Stimulated activated CD8-positive, alpha-beta memory T cell treated with anti-CD3 and anti-CD28 coated beads, Interleukin-7, amount 100 ng/mL, for 24 hours (primary cell): ENCODE measurements around the gene PABPN1L.

Experiments
- DNase-seq: peaks from one replicate; pipeline ENCODE4 v3.0.0-alpha.2; 2020; ENCODE audit warnings: low read depth

The PABPN1L gene, protein sequence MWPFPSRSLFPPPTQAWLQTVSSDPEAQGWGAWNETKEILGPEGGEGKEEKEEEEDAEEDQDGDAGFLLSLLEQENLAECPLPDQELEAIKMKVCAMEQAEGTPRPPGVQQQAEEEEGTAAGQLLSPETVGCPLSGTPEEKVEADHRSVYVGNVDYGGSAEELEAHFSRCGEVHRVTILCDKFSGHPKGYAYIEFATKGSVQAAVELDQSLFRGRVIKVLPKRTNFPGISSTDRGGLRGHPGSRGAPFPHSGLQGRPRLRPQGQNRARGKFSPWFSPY

DNA sequence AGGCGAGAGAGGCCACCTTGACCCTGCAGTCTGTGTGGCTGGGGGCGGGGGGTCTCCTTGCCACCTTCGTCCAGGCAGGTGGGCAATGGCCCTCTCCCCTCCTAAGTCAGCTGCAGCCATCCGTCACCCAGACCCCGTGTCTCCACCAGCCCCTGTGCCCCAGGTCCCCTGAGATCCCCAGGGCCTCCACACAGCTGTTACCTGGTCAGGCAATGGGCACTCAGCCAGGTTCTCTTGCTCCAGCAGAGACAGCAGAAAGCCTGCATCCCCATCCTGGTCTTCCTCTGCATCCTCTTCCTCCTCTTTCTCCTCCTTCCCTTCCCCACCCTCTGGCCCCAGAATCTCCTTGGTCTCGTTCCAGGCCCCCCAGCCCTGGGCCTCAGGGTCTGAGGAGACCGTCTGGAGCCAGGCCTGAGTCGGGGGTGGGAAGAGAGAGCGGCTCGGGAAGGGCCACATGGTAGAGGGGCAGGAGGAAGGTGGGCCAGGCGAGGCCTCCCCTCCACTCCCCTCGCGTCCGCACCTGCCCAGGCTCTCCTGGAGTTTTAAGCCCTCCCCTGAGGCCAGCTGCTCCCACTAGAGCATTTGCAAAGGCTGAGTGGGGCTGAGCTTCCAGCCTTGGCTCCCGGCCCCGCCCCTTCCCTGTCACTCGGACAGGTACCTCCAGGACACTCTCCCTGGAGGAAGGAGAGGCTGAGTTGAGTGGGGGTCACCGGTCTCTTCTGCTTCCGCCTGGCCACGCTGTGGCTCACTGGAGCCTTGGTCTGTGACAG is at the start of gene PABPN1L:
Gene PABPN1L, minus strand, starts transcription at position 510 of the 770 bp plus-strand sequence. Its CDS starts 54 bp downstream, at position 456.
- DNase-seq: no peak

DNA sequence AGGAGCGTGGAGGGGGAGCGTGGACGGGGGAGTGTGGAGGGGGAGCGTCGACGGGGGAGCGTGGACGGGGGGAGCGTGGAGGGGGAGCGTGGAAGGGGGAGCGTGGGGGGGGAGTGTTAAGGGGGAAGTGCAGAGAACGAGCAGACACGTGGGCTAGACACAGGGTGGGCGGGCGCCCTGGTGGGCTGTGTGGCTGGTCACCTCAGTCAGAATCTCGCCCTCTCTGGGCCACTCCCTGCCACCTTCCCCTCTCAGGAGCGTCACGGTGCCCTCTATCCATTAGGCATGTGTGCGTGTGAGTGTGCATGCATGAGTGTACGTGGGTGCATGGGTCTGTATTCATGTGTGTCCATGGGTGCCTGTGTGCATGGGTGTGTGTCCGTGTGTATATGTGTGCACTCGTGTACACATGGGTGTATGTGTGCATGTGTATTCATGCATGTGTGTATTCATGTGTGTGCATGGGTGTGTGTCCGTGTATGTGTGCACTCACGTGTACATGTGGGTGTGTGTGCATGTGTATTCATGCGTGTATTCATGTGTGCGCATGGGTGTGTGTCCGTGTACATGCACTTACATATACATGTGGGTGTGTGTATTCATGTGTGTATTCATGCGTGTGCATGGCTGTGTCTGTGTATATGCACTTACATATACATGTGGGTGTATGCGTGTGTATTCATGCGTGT is 49.3 kb upstream of the PABPN1L start:
- DNase-seq: no peak

DNA sequence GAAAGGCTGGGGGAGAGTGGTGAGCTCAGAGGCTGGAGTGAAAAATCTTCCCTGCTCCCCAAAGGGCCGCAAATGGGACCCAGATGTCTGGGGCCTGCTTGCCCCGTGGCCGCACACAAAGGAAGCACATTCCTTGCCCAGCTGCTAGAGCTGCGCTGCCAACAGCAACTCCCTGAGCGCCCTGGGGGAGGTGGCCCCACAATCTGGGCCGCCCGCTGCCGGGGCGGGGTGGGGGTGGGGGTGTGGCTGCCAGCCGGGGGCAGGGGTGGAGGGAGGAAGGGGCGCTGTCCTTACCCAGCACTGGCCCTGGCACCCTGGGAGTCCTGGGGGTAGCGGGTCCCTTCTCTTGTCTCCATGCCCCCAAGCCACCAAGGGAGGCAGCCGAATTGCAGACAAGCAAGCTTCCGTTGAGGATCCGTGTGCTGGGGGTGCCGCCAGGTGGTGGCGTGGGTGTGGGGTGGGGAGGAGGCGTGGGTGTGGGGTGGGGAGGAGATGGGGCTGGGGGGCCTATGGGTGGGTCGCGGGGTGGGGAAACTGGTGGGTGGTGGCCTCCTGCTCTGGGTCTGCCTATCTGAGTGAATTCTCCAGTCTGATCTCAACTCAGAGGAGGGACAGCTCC is 48.4 kb upstream of the PABPN1L start:
- no peak for DNase-seq

DNA sequence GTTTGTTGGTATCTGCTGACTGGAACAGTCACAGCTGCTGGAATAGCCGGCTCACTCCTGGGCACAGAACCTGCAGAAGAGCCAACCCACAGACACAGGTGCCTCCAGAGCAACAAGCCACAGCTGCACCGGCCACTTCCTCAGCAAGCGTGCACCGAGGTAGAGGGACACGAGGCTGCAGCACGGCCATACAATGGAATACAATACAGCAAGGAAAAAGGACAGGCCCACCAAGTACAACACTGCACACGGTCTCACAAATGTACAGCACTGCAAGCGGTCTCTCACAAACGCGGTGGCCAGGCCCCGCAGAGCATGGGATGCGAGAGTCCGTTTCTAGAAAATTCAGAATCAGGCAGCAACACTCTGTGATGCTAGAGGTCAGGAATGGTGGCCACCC is 47.4 kb upstream of the PABPN1L start:
- no peak for DNase-seq

DNA sequence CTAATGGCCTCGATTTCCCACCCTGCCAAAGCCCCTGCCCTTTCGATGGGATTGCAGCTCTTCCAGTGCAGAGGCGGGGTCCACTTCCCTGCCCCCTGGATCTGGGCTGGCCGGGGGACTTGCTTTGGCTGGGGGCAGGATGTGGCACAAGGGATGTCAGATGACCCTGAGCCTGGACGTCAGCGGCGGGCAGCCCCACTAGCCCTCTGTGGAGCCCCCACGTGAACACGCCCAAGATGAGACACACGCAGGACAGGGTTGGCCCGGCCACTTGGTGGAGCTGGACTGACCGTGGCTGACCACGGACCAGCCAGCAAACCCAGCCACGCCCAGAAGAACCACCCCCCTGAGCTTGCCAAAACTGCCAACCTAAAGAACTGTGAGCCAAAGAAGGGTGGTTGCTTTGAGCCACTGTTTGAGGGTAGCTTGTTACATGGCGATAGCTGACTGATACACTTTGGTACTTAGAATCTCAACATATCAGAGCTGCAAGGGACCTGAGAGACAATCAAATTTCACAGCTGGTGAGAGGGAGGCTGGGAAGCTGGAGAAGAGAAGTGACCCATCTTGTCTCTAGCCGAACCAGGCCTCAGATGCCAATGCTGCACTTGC is 46.6 kb upstream of the PABPN1L start:
- DNase-seq: no peak

DNA sequence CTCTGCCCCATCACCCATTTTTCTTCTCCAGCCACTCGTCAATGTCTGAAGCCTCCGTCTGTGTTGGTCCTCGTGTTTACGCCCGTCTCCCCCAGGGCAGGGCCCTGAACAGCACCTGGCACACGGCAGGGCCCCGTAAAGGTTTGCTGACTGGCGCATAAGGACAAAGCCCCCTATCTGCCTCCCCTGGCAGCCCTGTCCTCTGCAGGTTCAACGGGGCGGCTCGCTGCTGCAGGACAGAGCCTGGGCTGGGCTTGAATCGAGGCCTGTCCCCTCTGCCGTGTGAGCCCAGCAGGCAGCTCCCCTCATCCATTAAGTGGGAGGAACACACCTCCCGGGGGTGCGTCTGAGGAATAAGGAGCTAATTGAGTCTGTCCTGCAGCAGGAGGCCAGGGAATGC is 46.1 kb upstream of the PABPN1L start:
- DNase-seq: no peak

DNA sequence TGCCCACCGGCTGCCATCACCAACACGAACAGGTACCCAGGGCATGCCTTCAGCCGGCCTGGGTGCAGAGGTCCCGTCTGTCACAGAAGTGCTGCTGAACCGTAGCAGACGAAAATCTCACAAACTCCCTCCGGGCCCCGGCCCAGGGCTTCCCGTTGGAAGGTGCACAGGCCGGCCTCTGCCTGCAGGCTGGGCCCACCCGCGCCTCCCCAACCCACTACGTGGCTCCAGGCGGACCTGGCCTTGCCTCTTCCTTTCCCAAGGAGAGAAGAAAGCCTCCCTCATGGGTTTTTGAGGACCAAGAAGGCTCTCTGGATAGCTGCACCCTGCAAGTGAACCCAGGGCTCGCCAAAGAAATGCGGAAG is 45.5 kb upstream of the PABPN1L start:
- DNase-seq: no peak

DNA sequence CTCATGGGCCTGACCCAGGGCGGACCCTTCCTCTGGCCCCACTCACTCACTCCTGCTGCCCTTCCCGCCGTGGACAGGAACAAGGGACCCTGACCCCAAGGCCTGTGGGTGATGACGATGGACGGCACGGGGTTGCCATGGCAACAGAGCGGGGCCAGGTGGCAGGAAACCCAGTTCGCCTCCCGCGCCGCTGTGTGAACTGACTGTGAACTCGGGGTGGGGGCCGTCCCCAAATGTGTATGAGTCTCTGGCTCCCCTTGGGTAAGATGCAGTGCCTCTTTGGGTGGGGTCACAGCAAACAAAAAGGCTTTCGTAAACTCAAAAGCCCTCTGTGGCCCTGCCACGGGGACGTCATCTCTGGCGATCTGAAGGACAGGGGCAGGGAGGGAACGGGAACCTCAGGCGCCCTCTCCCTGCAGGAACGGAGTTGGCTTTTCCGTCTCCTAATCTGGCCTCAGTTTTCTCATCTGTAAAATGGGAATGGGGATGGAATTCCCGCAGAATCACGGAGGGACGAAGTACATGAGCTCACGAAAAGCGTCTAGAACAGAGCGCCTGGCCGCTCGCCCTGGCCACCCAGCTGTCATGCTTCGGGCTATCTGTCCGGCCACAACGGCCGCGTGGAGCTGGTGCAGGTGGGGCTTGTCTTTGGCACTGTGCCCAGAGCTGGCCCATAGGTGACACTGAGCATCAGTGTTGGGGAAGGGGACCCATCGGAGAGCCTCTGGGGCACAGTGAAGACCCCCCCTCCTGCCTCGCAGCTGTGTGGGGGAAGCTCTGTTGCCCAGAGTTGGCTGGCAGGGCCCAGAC is 44.9 kb upstream of the PABPN1L start:
- DNase-seq: no peak

DNA sequence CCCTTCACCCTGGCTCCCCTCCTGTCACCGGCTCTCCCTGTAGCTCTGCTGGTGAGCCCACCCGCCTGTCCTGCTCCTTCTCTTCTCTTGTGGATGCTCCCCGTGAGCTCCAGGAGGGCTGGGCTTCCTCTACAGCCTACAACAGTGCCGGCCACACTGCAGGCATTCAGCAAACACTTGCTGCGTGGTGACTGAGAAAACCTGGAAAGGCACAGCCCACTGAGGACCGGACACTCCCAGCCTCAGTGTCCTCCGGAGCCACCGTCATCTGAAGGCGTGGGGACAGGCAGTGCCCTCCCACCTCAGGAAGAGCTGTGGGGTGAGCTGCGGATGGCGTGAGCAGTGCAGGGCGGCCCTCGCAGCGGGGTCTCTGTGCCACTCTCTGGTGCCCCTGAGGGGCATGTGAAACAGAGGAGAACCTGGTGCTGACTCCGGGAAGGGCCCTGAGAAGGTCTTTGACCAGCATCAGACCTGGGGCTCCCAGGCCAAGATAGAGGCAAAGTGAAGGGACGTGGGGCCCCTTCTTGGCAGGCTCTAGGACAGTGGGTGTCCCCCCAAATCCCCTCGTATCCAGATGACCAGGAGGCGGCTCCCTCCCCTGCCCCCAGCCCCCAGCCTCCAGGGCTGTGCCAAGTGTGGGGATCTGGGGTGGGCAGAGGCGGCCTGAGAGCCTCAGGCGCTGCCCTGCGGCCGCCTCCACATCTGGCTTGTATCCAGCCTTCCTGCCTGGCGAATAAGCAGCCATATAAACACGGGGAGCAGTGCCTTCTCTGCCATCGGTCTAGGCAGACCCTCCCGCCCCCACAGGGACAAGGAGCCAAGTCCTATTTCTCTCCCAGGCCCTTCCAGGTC is 44.0 kb upstream of the PABPN1L start:
- DNase-seq: no peak

DNA sequence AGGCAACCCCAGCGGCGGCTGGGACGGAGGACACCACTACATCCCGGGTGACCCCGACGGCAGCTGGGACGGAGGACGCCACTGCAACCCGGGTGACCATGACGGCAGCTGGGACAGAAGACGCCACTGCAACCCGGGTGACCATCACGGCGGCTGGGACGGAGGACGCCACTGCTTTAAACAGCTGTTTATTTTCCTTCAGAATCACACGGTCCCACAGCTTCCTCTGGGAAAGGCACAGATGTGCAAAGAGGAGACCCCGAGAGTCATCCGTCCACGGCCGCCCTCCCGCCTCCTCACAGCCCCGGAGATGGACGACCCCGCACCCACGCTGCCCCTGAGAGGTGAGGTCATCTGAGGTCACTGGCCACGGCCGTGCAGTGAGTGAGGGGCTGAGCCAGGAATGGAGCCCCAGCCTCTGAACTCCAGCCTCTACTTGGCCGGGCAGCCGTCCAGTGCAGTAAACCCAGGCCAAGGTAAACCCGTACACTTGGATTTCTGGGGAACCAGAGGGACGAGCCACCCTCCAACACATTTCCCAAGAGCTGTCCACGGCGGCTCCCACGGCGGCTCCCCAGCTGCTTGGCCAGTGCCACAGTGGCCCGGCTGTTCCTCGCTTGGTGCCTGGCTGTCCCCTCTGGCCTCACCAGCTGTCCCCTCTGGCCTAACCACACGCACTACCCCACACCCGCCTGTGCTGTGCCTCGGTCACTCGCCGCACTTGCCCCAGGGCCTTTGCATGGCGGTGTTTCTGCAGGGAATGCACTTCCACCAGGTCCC is 43.2 kb upstream of the PABPN1L start:
- DNase-seq: no peak

DNA sequence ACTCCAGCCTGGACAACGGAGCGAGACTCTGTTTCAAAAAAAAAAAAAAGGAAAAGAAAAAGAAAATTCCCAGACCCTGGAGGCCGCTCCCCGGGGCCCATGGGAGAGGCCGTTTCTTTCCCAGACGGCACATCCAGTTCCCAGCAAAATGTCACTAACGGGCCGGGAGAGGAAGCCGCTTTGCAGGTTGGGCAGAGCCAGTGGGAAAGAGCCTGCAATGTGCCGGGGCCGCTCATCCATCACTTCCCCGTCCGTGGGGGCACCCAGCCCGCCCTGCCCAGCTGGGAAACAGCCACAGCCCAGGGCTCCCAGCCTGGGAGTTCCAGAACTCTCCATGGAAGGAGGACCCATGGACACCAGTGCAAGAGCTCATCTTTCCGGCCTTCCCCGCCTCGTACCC is 41.8 kb upstream of the PABPN1L start:
- no peak for DNase-seq

DNA sequence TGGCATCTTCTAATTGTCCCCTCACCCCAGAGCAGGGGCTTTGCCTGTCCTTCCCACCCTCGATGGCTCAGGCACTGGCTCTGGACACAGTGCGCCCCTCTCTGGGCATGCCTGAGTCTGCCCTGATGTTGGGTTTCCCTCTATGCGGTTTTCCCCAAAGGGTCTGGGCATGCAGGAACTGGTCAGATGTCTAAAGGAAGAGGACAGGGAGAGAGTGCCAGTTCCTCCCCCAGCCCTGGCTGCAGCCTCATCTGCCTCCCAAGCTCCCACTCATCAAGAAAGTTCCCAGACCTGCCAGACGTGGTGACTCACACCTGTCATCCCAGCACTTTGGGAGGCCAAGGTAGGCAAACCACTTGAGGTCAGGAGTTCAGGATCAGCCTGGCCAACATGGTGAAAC is 41.3 kb upstream of the PABPN1L start:
- DNase-seq: no peak

DNA sequence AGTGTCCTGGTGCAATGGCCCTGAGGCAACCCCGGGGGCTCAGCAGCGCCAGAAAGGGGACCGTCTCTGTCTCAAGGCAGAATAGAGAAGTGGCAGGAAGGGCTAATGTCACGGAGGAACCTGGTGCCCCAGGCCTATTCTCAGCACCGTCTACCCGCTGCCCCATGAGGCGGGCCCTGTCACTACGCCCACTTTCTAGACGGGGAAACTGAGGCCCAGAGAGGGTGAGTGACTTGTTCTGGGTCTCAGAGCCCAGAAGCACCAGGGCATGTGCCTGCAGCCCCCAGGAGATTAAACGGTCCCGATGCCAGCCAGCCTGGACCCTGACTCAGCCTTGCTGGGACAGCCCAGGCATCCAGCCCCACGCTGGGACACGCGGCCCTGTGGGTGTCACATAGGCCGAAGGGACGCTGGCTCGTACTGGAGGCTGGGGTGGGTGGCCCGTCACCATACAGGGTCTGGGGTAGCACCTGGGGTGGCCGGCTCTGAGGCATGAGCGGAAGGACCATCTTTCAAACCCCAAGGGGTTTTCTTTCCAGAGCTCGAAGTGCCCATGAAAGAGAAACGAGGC is 40.2 kb upstream of the PABPN1L start:
- DNase-seq: no peak

DNA sequence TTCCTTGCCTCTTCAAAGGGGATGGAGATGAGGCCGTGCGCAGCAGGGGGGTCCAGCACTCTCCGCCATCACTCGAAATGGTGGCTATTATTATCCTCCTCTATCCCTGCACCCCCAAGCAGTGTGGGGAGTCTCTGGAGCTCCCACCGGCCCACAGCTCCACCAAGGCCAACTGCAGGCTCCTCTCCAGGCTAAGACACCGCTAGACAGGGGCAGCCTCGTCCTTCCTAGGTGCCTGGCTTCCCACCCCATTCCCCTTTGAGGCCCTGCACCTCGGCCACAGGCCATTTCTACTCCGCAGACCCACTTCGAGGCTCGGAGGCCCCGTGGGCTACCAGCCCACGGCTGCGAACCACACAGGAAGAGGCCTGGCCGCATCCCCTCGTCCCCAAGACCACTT is 39.6 kb upstream of the PABPN1L start:
- no peak for DNase-seq

DNA sequence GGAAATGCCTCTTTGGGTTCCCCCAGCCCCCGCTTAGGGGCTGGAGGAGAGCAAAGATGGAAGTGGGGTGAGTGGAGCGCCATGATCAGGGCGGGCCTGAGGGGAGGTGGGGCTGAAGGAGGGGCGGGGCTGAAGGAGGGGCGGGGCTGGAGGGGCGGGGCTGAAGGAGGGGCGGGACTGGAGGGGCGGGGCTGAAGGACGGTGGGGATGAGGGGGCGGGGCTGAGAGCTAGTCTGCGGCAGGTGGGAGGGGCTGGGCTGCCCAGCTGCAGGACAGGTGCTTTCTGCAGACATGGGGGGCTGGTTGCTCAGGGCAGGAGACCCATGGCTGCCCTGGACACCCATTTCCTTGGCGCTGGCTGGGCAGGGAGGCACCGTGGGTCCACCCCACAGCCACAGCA is 39.1 kb upstream of the PABPN1L start:
- DNase-seq: no peak

DNA sequence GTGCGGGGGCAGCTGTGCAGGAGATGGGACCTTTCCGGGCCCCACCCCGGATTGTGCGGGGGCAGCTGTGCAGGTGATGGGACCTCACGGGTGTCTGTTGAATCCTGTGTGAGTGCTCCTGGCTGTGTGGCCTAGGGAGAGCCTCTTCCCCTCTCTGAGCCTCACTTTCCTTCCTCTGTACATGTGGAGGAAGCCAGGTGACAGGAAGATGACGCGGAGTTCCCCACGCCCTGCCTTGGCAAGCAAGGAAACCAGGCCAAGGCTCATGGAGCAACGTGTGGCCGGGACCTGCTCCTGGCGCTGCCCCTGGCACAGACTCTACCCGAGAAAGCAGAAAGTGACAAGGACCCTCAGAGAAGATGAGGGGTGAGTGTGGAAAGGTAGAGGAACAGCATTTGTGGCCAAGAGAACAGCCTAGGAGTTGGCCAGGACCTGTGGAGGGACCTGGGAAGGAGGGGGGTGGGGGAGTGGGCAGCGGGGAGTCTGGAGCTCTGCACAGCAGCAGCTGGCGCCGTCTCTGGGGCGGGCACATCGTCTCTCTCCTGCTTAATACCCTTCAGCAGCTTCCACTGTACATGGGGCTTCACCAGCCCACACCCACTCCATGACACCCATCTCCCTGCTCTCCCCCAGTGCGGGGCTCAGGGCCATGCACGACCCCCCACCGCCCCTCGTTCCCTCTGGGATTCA is 38.4 kb upstream of the PABPN1L start:
- no peak for DNase-seq

DNA sequence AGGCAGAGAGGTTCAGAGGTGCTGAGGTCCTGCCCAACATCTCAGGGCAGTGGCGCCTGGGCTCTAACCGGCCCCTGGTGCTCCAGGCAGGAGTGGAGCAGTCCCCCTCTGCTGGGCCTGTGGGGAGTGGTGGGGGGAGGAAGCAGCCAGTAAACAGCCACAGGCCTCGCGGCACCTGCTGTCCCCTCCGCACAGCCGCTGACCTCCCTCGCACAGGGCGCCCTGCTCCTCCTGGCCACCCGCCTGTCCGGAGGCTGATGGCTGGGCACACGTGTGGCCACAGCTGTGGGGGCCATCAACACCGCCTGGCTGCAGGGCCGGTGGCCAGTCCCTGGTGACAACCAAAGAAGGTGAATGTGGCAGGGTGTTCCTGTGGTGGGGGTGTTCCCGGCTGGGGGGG is 36.8 kb upstream of the PABPN1L start:
- no peak for DNase-seq

DNA sequence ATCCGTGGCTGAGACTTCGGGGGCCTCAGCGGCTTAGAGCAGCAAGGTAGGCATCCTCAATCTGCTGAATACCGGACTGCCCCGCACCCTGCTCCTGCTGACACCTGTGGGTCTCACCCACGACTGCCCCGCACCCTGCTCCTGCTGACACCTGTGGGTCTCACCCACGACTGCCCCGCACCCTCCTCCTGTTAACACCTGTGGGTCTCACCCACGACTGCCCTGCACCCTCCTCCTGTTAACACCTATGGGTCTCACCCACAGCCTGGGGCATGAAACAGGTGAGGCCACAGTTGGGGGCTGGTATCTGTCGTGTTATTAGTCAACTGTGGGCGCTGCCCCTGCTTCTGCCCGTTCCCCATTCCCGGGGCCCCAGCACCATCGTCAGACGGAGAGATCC is 36.3 kb upstream of the PABPN1L start:
- no peak for DNase-seq
